GM23248 (cell line): Measurements from ENCODE around the gene NHERF2. TPM values are rescaled to one million over a fixed set of nuclear protein-coding genes. Genes with fewer than 3 reads are reported as not detected.

ENCODE experiments used
- DNase-seq: peaks from one replicate; pipeline ENCODE4 v3.0.0-alpha.2; 2015
- H2AFZ ChIP-seq: fragments of 200-600 bp; sonication (generic); 2 replicates; pipeline ENCODE4 v1.6.1; 2016; ENCODE audit warnings: antibody characterized with exemption
- H3F3A ChIP-seq: fragments of 200-600 bp; sonication (generic); 2 replicates; pipeline ENCODE4 v1.6.1; 2016; ENCODE audit warnings: mild to moderate bottlenecking, antibody characterized with exemption, mixed run types; ENCODE audit not compliant: insufficient read depth
- H3K27ac ChIP-seq: fragments of 200-600 bp; sonication (generic); 2 replicates; pipeline ENCODE4 v1.5.1; 2016; ENCODE audit warnings: mild to moderate bottlenecking
- H3K27me3 ChIP-seq: fragments of 200-600 bp; sonication (generic); replicated peaks from 2 replicates; pipeline ENCODE4 v1.6.1; 2016; ENCODE audit warnings: mild to moderate bottlenecking; ENCODE audit not compliant: insufficient read depth
- H3K36me3 ChIP-seq: fragments of 200-600 bp; sonication (generic); 2 replicates; pipeline ENCODE4 v1.6.1; 2016; ENCODE audit warnings: low read depth, mild to moderate bottlenecking
- H3K4me1 ChIP-seq: fragments of 200-600 bp; sonication (generic); 2 replicates; pipeline ENCODE4 v1.6.1; 2016; ENCODE audit warnings: mild to moderate bottlenecking; ENCODE audit not compliant: insufficient read depth
- H3K4me2 ChIP-seq: fragments of 200-600 bp; sonication (generic); one replicate; pipeline ENCODE4 v1.6.1; 2016; ENCODE audit warnings: mild to moderate bottlenecking; ENCODE audit not compliant: unreplicated experiment
- H3K4me3 ChIP-seq: fragments of 200-600 bp; sonication (generic); 2 replicates; pipeline ENCODE4 v1.5.1; 2016; ENCODE audit warnings: mild to moderate bottlenecking
- H3K79me2 ChIP-seq: fragments of 200-600 bp; sonication (generic); 2 replicates; pipeline ENCODE4 v1.6.1; 2016; ENCODE audit warnings: mild to moderate bottlenecking; ENCODE audit not compliant: insufficient read depth
- H3K9ac ChIP-seq: fragments of 200-600 bp; sonication (generic); 2 replicates; pipeline ENCODE4 v1.6.1; 2016; ENCODE audit warnings: mild to moderate bottlenecking
- H3K9me2 ChIP-seq: fragments of 200-600 bp; sonication (generic); 2 replicates; pipeline ENCODE4 v1.6.1; 2016; ENCODE audit warnings: mixed run types, mild to moderate bottlenecking, moderate library complexity; ENCODE audit not compliant: insufficient read depth
- H3K9me3 ChIP-seq: fragments of 200-600 bp; sonication (generic); one replicate; pipeline ENCODE4 v1.6.1; 2017; ENCODE audit warnings: low read depth
- H4K20me1 ChIP-seq: fragments of 200-600 bp; sonication (generic); 2 replicates; pipeline ENCODE4 v1.6.0; 2016; ENCODE audit not compliant: insufficient read depth
- EZH2 ChIP-seq: fragments of 200-600 bp; sonication (generic); IDR thresholded peaks from 2 replicates; pipeline ENCODE4 v1.6.1; 2018; ENCODE audit warnings: antibody characterized with exemption, mild to moderate bottlenecking; ENCODE audit not compliant: insufficient read depth, poor library complexity, severe bottlenecking
- EZH2phosphoT487 ChIP-seq: fragments of 200-600 bp; sonication (generic); IDR thresholded peaks from 2 replicates; pipeline ENCODE4 v1.6.1; 2018; ENCODE audit warnings: antibody characterized with exemption, moderate library complexity, mild to moderate bottlenecking, low read depth; ENCODE audit not compliant: insufficient read depth
- WGBS, 2 experiments: methylation state at CpG; one replicate each; pipeline ENCODE4 v1.1.6; 2015 to 2017; ENCODE audit warnings: low lambda C conversion rate in 2 of 2, low coverage in 1 of 2; ENCODE audit errors: missing lambda C conversion rate in 2 of 2; 5-methylcytosine and 5-hydroxymethylcytosine counted together
- in situ Hi-C: fragments of 300-500 bp; cut with MboI; formaldehyde crosslinking; loops from 2 replicates; pipeline ENCODE4 v1.15.0; 2020
- polyA plus RNA-seq: library from polyadenylated mRNA; unstranded; fragments of >200 nt; fragmentation: Nextera tagmentation; extraction: Ambion mirVana; gene quantifications from 2 replicates; pipeline ENCODE4 v1.2.1, GENCODE V29; 2016
- total RNA-seq: library from RNA; depleted of rRNA; stranded (reverse); fragments of >200 nt; shearing (Covaris generic); gene quantifications from 2 replicates; pipeline ENCODE4 v1.2.3, GENCODE V29; 2014

The NHERF2 gene
- total and polyA plus RNA-seq, 2 experiments from 2014 or later: 27.3 to 29.0 TPM

GRCh38 chr16:2082171-2082982, 55.7 kb downstream of the NHERF2 start:
- no peak for TF ChIP-seq EZH2phosphoT487
- TF ChIP-seq EZH2: no peak
- Histone ChIP-seq H3K9ac (no peak overlapping the region), H4K20me1 (no peaks in the 10 kb centered on the region), H3K27me3 (no peaks in the 10 kb centered on the region), H3K4me3 (no peak overlapping the region), H3F3A (no peaks in the 10 kb centered on the region), H3K27ac (no peak overlapping the region), H3K36me3 (no peaks in the 10 kb centered on the region), H2AFZ (no peak overlapping the region), H3K4me1 (no peaks in the 10 kb centered on the region), H3K4me2 (no peak overlapping the region), H3K9me2 (no peaks in the 10 kb centered on the region), H3K79me2 (no peaks in the 10 kb centered on the region), H3K9me3 (no peaks in the 10 kb centered on the region)
- DNase-seq: no peak
- 86 to 87% methylated on average over 30 to 31 of the region's 32 CpGs for WGBS, 2 experiments
- in situ Hi-C loops: no loop called here

- Histone ChIP-seq H3K9me3 (no peaks in the 10 kb centered on the region), H3K27ac (no peak overlapping the region), H3K4me1 (no peaks in the 10 kb centered on the region), H3K4me3 (no peak overlapping the region), H3K36me3 (no peaks in the 10 kb centered on the region), H3K79me2 (no peaks in the 10 kb centered on the region), H4K20me1 (no peaks in the 10 kb centered on the region), H3F3A (no peaks in the 10 kb centered on the region), H3K4me2 (no peak overlapping the region), H3K9me2 (no peaks in the 10 kb centered on the region), H3K9ac (no peak overlapping the region), H2AFZ (no peak overlapping the region), H3K27me3 (no peaks in the 10 kb centered on the region)
- in situ Hi-C loops: no loop called here
- WGBS, 2 experiments: 74 to 76% methylated on average over 11 to 14 of the region's 16 CpGs
- DNase-seq: no peak
- TF ChIP-seq EZH2 (no peak), EZH2phosphoT487 (no peak)
Measured at GRCh38 chr16:2082983-2083364, 56.3 kb downstream of the NHERF2 start.

GRCh38 chr16:2083409-2083808, 56.7 kb downstream of the NHERF2 start:
- Histone ChIP-seq H3K9me2 (no peaks in the 10 kb centered on the region), H3K4me1 (no peaks in the 10 kb centered on the region), H3K9me3 (no peaks in the 10 kb centered on the region), H3K9ac (no peak overlapping the region), H2AFZ (no peak overlapping the region), H3F3A (0 out of 2 replicates have a peak, but pooled peaks cover 1% of the 10 kb centered on the region), H3K79me2 (no peaks in the 10 kb centered on the region), H3K4me2 (no peak overlapping the region), H4K20me1 (no peaks in the 10 kb centered on the region), H3K27me3 (no peaks in the 10 kb centered on the region), H3K4me3 (no peak overlapping the region), H3K27ac (no peak overlapping the region), H3K36me3 (no peaks in the 10 kb centered on the region; the same call in 1 of the 2 replicates)
- no peak for DNase-seq
- in situ Hi-C loops: no loop called here
- 85 to 87% methylated on average over 16 to 18 of the region's 19 CpGs for WGBS, 2 experiments
- no peak for TF ChIP-seq EZH2phosphoT487
- no peak for TF ChIP-seq EZH2

- TF ChIP-seq EZH2 (no peak), EZH2phosphoT487 (no peak)
- 93% methylated on average over 34 to 44 of the region's 44 CpGs for WGBS, 2 experiments
- in situ Hi-C loops: no loop called here
Measured at GRCh38 chr16:2083876-2084780, 57.4 kb downstream of the NHERF2 start.

More at GRCh38 chr16:2083876-2084780, 57.4 kb downstream of the NHERF2 start:
- Histone ChIP-seq H3K79me2 (no peaks in the 10 kb centered on the region), H3K9ac (no peak overlapping the region), H3K9me3 (no peaks in the 10 kb centered on the region), H3K9me2 (no peaks in the 10 kb centered on the region), H3K4me2 (no peak overlapping the region), H3K4me3 (no peak overlapping the region), H3K36me3 (no peaks in the 10 kb centered on the region; the same call in 1 of the 2 replicates), H3K4me1 (no peaks in the 10 kb centered on the region), H3F3A (0 out of 2 replicates have a peak, but pooled peaks cover 8% of the 10 kb centered on the region), H4K20me1 (no peaks in the 10 kb centered on the region), H2AFZ (no peak overlapping the region), H3K27me3 (no peaks in the 10 kb centered on the region), H3K27ac (no peak overlapping the region)
- DNase-seq: no peak
